KOPT-K1 (cell line): ENCODE data around the gene GTF2IRD1.

Experiments
- H3K27ac ChIP-seq: fragments of 200-600 bp; sonication (generic); 2 replicates; pipeline ENCODE4 v1.5.1; 2016; ENCODE audit warnings: antibody characterized with exemption, mild to moderate bottlenecking, low read depth, low read length; ENCODE audit not compliant: poor library complexity, severe bottlenecking
- H3K36me3 ChIP-seq: fragments of 200-600 bp; sonication (generic); 2 replicates; pipeline ENCODE4 v1.5.1; 2017; ENCODE audit warnings: antibody characterized with exemption, mild to moderate bottlenecking, low read length, moderate library complexity; ENCODE audit not compliant: insufficient read depth
- H3K9me3 ChIP-seq: fragments of 200-600 bp; sonication (generic); 2 replicates; pipeline ENCODE4 v1.5.1; 2017; ENCODE audit warnings: antibody characterized with exemption, low read length, mild to moderate bottlenecking; ENCODE audit not compliant: insufficient read depth, poor library complexity, severe bottlenecking

The GTF2IRD1 gene

GRCh38 chr7:74584160-74584954 lies 130.7 kb downstream of the GTF2IRD1 start:
- H3K36me3 ChIP-seq, result no peaks in the 10 kb centered on the region
- H3K9me3 ChIP-seq, result no peaks in the 10 kb centered on the region
- H3K27ac ChIP-seq, result no peak overlapping the region

- Histone ChIP-seq H3K27ac (no peak overlapping the region), H3K36me3 (no peaks in the 10 kb centered on the region), H3K9me3 (no peaks in the 10 kb centered on the region)
Measured at GRCh38 chr7:74585844-74586243, 132.1 kb downstream of the GTF2IRD1 start.

- Histone ChIP-seq H3K27ac (no peak overlapping the region), H3K36me3 (no peaks in the 10 kb centered on the region), H3K9me3 (no peaks in the 10 kb centered on the region)
Measured at GRCh38 chr7:74586258-74587175, 132.8 kb downstream of the GTF2IRD1 start.

- Histone ChIP-seq H3K27ac (no peak overlapping the region), H3K9me3 (no peaks in the 10 kb centered on the region), H3K36me3 (no peaks in the 10 kb centered on the region)
Measured at GRCh38 chr7:74587435-74588126, 133.9 kb downstream of the GTF2IRD1 start.

GRCh38 chr7:74590813-74591212 lies 137.1 kb downstream of the GTF2IRD1 start:
- H3K27ac ChIP-seq, result no peak overlapping the region
- H3K36me3 ChIP-seq, result no peaks in the 10 kb centered on the region
- H3K9me3 ChIP-seq, result no peaks in the 10 kb centered on the region

- H3K36me3 ChIP-seq, result no peaks in the 10 kb centered on the region
- H3K27ac ChIP-seq, result no peak overlapping the region
- H3K9me3 ChIP-seq, result no peaks in the 10 kb centered on the region
Measured at GRCh38 chr7:74598558-74598957, 144.9 kb downstream of the GTF2IRD1 start.

- no peaks in the 10 kb centered on the region for H3K36me3 ChIP-seq
- no peaks in the 10 kb centered on the region for H3K9me3 ChIP-seq
- H3K27ac ChIP-seq, result no peak overlapping the region
Measured at GRCh38 chr7:74599244-74599643, 145.5 kb downstream of the GTF2IRD1 start.

- Histone ChIP-seq H3K9me3 (no peaks in the 10 kb centered on the region), H3K27ac (no peak overlapping the region)
Measured at GRCh38 chr7:74604326-74605020, 150.8 kb downstream of the GTF2IRD1 start.

GRCh38 chr7:74606101-74606908 lies 152.6 kb downstream of the GTF2IRD1 start:
- H3K27ac ChIP-seq, result peak overlapping the region; percentile 25

More at GRCh38 chr7:74604326-74605020, 150.8 kb downstream of the GTF2IRD1 start:
- H3K36me3 ChIP-seq, result no peaks in the 10 kb centered on the region

GRCh38 chr7:74606909-74607510 lies 153.3 kb downstream of the GTF2IRD1 start:
- H3K36me3 ChIP-seq, result no peaks in the 10 kb centered on the region
- no peaks in the 10 kb centered on the region for H3K9me3 ChIP-seq
- peak overlapping the region; percentile 25 for H3K27ac ChIP-seq

More at GRCh38 chr7:74606101-74606908, 152.6 kb downstream of the GTF2IRD1 start:
- Histone ChIP-seq H3K36me3 (no peaks in the 10 kb centered on the region), H3K9me3 (no peaks in the 10 kb centered on the region)

- no peaks in the 10 kb centered on the region for H3K36me3 ChIP-seq
- H3K27ac ChIP-seq, result no peak overlapping the region
- H3K9me3 ChIP-seq, result no peaks in the 10 kb centered on the region
Measured at GRCh38 chr7:74612015-74612829, 158.5 kb downstream of the GTF2IRD1 start.

- Histone ChIP-seq H3K36me3 (no peaks in the 10 kb centered on the region), H3K27ac (peak overlapping the region; percentile 36), H3K9me3 (no peaks in the 10 kb centered on the region)
Measured at GRCh38 chr7:74615933-74616780, 162.5 kb downstream of the GTF2IRD1 start.
